ENCODE results near the gene NOVA1.
"Not testable (repeated sequence)": the region's sequence is repeated elsewhere in the genome, so short reads cannot be mapped to it uniquely, and the experiment has no call there.

DNA sequence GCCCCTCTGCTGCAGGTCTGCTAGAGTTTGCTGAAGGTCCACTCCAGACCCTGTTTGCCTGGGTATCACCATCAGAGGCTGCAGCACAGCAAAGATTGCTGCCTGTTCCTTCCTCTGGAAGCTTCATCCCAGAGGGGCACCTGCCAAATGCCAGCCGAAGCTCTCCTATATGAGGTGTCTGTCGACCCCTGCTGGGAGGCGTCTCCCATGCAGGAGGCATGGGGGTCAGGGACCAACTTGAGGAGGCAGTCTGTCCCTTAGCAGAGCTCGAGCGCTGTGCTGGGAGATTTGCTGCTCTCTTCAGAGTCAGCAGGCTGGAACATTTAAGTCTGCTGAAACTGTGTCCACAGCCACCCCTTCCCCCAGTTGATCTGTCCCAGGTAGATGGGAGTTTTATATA is 47.2 kb upstream of the NOVA1 start:
- TF ChIP-seq, protein P1, sequence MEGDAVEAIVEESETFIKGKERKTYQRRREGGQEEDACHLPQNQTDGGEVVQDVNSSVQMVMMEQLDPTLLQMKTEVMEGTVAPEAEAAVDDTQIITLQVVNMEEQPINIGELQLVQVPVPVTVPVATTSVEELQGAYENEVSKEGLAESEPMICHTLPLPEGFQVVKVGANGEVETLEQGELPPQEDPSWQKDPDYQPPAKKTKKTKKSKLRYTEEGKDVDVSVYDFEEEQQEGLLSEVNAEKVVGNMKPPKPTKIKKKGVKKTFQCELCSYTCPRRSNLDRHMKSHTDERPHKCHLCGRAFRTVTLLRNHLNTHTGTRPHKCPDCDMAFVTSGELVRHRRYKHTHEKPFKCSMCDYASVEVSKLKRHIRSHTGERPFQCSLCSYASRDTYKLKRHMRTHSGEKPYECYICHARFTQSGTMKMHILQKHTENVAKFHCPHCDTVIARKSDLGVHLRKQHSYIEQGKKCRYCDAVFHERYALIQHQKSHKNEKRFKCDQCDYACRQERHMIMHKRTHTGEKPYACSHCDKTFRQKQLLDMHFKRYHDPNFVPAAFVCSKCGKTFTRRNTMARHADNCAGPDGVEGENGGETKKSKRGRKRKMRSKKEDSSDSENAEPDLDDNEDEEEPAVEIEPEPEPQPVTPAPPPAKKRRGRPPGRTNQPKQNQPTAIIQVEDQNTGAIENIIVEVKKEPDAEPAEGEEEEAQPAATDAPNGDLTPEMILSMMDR (IDR thresholded peaks at IDR 0.05) = not testable (repeated sequence)
- not testable (repeated sequence) for TF ChIP-seq POLR2A (IDR thresholded peaks at IDR 0.05)
